Osteocyte (in vitro differentiated cells): ENCODE data around the gene TCEANC2. TPM values are rescaled to one million over a fixed set of nuclear protein-coding genes. Genes with fewer than 3 reads are reported as not detected.

Source experiments
- DNase-seq: peaks from one replicate; pipeline ENCODE4 v3.0.0; 2021; ENCODE audit warnings: mixed read lengths; ENCODE audit not compliant: unreplicated experiment; ENCODE audit errors: extremely low spot score
- H3K27ac Mint-ChIP-seq: one replicate; pipeline ENCODE4 v1.8.0; 2021; ENCODE audit warnings: mild to moderate bottlenecking, mixed read lengths; ENCODE audit not compliant: unreplicated experiment
- H3K27me3 Mint-ChIP-seq: one replicate; pipeline ENCODE4 v1.8.0; 2021; ENCODE audit warnings: mixed read lengths; ENCODE audit not compliant: unreplicated experiment
- H3K36me3 Mint-ChIP-seq: one replicate; pipeline ENCODE4 v1.8.0; 2021; ENCODE audit warnings: mixed read lengths; ENCODE audit not compliant: unreplicated experiment
- H3K4me1 Mint-ChIP-seq: one replicate; pipeline ENCODE4 v1.8.0; 2021; ENCODE audit warnings: mixed read lengths; ENCODE audit not compliant: unreplicated experiment
- H3K4me3 Mint-ChIP-seq: one replicate; pipeline ENCODE4 v1.8.0; 2021; ENCODE audit warnings: mild to moderate bottlenecking, moderate library complexity, mixed read lengths; ENCODE audit not compliant: unreplicated experiment
- H3K9me3 Mint-ChIP-seq: one replicate; pipeline ENCODE4 v1.8.0; 2021; ENCODE audit warnings: mixed read lengths; ENCODE audit not compliant: unreplicated experiment
- microRNA-seq: library from miRNA; unstranded; fragments of <30 nt; microRNA quantifications from one replicate; pipeline ENCODE4 v1.1.0, GENCODE V29; 2020; ENCODE audit not compliant: unreplicated experiment
- total RNA-seq: library from RNA; stranded (reverse); gene quantifications from 2 replicates; pipeline ENCODE4 v1.2.1, GENCODE V29; 2021
- TF ChIP-seq, protein P1 (sequence below): fragments of 200-600 bp; sonication (generic); IDR thresholded peaks from 2 replicates; pipeline ENCODE4 v1.5.0; 2021; ENCODE audit warnings: antibody characterized with exemption, mild to moderate bottlenecking, moderate library complexity

The TCEANC2 gene
- total RNA-seq, 1 donor from 2014 or later: 3.9 TPM

DNA sequence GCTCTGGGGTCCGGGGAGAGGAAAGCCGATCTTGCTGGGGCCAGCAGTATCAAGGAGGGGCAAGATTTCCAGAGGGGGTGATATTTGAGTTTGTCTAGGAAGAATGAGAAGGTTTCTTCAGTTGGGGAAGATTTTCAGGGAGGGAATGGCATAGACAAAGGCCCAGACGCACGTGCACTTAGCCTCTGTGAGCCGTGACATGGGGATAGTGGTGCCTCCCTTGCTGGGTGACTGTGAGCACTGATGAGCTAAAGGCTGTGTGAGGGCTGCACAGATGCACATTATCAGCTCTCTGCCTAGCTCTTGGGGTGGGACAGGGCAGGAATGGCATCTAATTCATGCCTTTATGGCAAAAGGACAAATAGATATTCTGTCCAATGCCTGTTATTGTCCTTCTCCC, 97.6 kb downstream of the TCEANC2 start:
- H3K27ac Mint-ChIP-seq: no peak overlapping the region
- no peaks in the 10 kb centered on the region for H3K36me3 Mint-ChIP-seq
- H3K27me3 Mint-ChIP-seq: no peaks in the 10 kb centered on the region
- H3K4me1 Mint-ChIP-seq: peaks cover 12% of the 10 kb centered on the region
- H3K4me3 Mint-ChIP-seq: no peak overlapping the region
- DNase-seq: no peak
- H3K9me3 Mint-ChIP-seq: no peaks in the 10 kb centered on the region
- TF ChIP-seq, protein P1, sequence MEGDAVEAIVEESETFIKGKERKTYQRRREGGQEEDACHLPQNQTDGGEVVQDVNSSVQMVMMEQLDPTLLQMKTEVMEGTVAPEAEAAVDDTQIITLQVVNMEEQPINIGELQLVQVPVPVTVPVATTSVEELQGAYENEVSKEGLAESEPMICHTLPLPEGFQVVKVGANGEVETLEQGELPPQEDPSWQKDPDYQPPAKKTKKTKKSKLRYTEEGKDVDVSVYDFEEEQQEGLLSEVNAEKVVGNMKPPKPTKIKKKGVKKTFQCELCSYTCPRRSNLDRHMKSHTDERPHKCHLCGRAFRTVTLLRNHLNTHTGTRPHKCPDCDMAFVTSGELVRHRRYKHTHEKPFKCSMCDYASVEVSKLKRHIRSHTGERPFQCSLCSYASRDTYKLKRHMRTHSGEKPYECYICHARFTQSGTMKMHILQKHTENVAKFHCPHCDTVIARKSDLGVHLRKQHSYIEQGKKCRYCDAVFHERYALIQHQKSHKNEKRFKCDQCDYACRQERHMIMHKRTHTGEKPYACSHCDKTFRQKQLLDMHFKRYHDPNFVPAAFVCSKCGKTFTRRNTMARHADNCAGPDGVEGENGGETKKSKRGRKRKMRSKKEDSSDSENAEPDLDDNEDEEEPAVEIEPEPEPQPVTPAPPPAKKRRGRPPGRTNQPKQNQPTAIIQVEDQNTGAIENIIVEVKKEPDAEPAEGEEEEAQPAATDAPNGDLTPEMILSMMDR: no peak

DNA sequence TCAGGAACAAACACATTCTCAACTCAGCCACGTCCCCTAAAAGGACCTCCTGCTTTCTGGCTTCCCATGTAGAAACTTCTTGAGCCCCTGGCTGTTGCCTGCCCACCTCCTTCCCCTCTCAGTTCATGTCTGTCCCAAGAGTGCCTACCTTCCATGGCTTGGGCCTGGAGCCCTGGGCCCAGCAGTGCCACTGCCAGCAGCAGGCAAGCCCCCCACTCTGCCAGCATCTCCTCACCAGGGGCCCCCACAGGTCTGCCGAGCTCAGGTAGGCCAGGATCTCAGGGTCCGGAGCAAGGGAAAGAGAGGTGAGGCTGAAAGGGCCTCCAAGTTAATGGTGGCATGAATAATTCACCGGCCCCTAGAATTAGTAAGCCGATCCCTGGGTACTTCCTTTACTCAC, 99.3 kb downstream of the TCEANC2 start, which contains the start of gene CDCP2:
Gene CDCP2 (minus strand): TSS at position 305 of the 400 bp plus-strand sequence. CDS start 78 bp downstream, at position 227.
- Mint-ChIP-seq H3K36me3 (no peaks in the 10 kb centered on the region), H3K27ac (peak within 1 kb of the TSS; percentile 38), H3K4me1 (peaks cover 12% of the 10 kb centered on the region), H3K4me3 (no peak within 1 kb of the TSS), H3K9me3 (no peaks in the 10 kb centered on the region), H3K27me3 (no peaks in the 10 kb centered on the region)
- DNase-seq: no peak
- TF ChIP-seq, protein P1: no peak

DNA sequence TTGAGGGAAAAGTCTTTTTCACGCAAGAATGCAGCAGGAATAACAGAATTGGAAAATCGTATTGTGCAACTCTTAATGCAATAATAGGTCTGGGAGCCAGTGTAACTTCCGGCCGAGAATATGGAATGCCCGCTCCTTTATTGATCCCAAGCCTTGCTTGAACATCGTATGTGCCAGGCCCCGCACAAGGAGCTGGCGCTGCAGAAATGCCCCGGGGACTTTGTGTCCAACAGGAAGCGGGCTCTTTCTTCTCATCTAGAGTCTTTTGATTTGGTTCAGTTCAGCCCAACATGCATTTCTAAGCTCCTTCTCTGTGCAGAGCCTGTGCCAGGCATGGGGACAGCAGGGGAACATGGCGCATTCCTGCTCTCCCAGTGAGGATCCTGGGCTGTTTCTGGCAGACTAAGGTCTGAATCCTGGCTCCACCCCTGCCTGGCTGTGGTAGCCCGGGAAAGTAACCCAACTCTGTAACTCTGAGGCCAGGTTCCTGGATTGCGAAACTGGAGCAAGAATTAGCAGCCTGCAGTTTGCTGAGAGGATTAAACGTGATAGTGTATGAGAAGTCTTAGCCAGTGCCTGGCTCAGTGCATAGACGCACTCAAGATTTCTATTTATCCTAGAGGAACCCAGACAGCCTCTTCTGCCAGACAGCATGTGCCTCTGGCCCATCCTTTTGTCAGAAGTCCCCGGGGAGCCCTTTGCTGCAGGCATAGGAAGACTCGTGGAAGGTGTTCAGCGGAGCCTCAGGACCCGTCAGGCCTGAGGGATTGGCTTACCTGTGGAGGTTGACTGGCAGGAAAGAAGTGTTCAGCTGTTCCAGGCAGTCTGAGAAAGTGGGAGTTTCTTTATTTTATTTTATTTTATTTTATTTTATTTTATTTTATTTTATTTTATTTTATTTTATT, 100.4 kb downstream of the TCEANC2 start:
- Mint-ChIP-seq H3K36me3 (no peaks in the 10 kb centered on the region), H3K9me3 (no peaks in the 10 kb centered on the region), H3K27ac (peak overlapping the region; percentile 38), H3K27me3 (no peaks in the 10 kb centered on the region), H3K4me3 (no peak overlapping the region), H3K4me1 (peaks cover 12% of the 10 kb centered on the region)
- DNase-seq: no peak
- TF ChIP-seq, protein P1: no peak

Small RNA genes lying within 50 kb of the gene (microRNA-seq; reads per million reads assigned to microRNA genes)
- not detected for gene MIR4781

Other genes with a start within 250 kb of the TCEANC2 start
- gene NDC1, start 215.3 kb upstream of the TCEANC2 start, total RNA-seq: 9.8 and 10.7 TPM in 2 replicates
- 25.3 and 25.6 TPM in 2 replicates for gene YIPF1, start 163.8 kb upstream of the TCEANC2 start, total RNA-seq
- not detected in 2 replicates for gene DIO1, start 159.4 kb upstream of the TCEANC2 start, total RNA-seq
- 29.2 and 29.9 TPM in 2 replicates for gene IFT25, start 107.9 kb upstream of the TCEANC2 start, total RNA-seq
- gene LRRC42, start 107.3 kb upstream of the TCEANC2 start, total RNA-seq: 30.1 and 32.8 TPM in 2 replicates
- gene LDLRAD1, start 35.4 kb upstream of the TCEANC2 start, total RNA-seq: not detected in 2 replicates
- 399 and 409 TPM in 2 replicates for gene TMEM59, start 404 bp upstream of the TCEANC2 start, total RNA-seq
- gene CDCP2, start 99.4 kb downstream of the TCEANC2 start, total RNA-seq: not detected in 2 replicates
- 10.7 and 12.4 TPM in 2 replicates for gene CYB5RL, start 146.4 kb downstream of the TCEANC2 start, total RNA-seq
- gene MRPL37, start 146.6 kb downstream of the TCEANC2 start, total RNA-seq: 73.7 and 78.2 TPM in 2 replicates